Measurements from ENCODE around the gene SPAG16. TPM values are rescaled to one million over a fixed set of nuclear protein-coding genes. Genes with fewer than 3 reads are reported as not detected.

Gene SPAG16
- total RNA-seq, 2 donors from 2014 or later = 15.5 to 22.8 TPM

DNA sequence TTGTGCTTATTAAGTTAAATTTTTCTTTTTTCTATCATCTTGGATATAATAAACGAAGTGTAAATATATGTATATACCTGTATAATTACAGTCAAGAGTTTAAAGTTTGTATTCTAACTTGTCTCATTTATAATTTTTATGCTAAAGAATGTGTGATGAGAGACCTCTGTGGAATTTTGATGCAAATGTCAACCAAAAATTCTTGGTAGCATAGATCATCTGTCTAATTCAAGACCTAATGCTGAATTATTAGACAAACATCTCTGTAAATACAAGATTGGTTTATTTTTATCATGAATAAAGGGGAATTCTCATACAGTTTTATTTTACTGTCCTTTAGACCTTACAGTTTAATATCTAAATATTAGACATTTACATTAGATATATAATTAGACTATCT lies 977.4 kb downstream of the SPAG16 start:
- Histone ChIP-seq H3K27me3 (no peaks in the 10 kb centered on the region), H3K27ac (no peak overlapping the region), H3K4me1 (no peaks in the 10 kb centered on the region), H3K36me3 (replicated peaks in 1 of 2; ENCODE audit: insufficient read depth in 1 of 2, low read depth in 2 of 2) (no peaks in the 10 kb centered on the region), H3K4me3 (no peak overlapping the region), H3K9me3 (no peaks in the 10 kb centered on the region)
- WGBS, 2 donors = 48 to 59% methylated on average over 1 of the region's 1 CpG
- intact Hi-C loops (cut with DNase I) = no loop called here
- no peak for DNase-seq
- TF ChIP-seq, protein P1, sequence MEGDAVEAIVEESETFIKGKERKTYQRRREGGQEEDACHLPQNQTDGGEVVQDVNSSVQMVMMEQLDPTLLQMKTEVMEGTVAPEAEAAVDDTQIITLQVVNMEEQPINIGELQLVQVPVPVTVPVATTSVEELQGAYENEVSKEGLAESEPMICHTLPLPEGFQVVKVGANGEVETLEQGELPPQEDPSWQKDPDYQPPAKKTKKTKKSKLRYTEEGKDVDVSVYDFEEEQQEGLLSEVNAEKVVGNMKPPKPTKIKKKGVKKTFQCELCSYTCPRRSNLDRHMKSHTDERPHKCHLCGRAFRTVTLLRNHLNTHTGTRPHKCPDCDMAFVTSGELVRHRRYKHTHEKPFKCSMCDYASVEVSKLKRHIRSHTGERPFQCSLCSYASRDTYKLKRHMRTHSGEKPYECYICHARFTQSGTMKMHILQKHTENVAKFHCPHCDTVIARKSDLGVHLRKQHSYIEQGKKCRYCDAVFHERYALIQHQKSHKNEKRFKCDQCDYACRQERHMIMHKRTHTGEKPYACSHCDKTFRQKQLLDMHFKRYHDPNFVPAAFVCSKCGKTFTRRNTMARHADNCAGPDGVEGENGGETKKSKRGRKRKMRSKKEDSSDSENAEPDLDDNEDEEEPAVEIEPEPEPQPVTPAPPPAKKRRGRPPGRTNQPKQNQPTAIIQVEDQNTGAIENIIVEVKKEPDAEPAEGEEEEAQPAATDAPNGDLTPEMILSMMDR (IDR thresholded peaks at IDR 0.05) = no peak
- TF ChIP-seq POLR2A (IDR thresholded peaks at IDR 0.05) = no peak
- no peak for ATAC-seq

DNA sequence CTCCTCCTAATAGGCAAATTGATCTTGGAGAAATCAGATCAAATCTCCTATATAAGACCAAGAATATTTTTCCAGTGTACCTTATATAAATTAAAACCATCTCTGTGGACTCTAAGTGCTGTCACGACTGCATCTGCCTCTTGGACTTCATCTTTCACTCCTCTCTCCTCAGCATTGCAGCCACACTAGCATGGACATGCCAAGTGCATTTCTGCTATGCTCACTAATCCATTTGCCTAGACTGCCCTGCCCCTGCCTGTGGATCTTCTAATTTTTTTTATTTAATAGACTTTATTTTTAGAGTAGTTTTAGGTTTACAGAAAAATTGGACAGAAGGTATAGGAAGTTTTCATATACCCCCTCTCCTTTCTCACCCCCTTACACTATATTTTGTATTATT lies 979.9 kb downstream of the SPAG16 start:
- intact Hi-C loops (cut with DNase I) = no loop called here
- 37 to 57% methylated on average over 1 of the region's 1 CpG for WGBS, 2 donors

DNA sequence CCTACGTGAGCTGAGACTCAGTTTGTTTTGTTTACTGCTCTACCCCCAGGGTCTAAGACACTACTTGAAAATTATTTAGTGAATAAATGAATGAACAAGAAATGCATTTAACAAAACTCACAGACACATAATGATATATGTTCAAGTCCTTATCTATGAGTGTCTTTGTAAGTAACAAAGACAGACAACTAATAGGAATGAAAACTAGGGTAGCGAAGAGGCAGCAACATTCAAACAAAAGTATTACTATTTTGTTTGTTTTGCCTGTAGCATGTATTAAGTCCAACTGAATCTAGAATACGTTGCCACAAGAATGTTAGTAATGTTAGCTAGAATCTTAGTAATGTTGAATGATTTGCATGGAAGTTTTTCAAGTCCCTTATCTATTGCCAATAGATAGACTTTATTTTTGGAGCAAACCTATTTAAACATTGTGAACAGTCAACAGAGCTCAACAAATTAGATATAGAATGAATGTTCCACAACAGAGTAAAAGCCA lies 981.8 kb downstream of the SPAG16 start:
- no peaks in the 10 kb centered on the region for H3K36me3 ChIP-seq (replicated peaks in 1 of 2; ENCODE audit: insufficient read depth in 1 of 2, low read depth in 2 of 2)
- TF ChIP-seq POLR2A (IDR thresholded peaks at IDR 0.05) = no peak
- TF ChIP-seq, protein P1 (IDR thresholded peaks at IDR 0.05) = no peak
- H3K4me3 ChIP-seq = no peak overlapping the region
- no peak overlapping the region for H3K27ac ChIP-seq
- H3K4me1 ChIP-seq = no peaks in the 10 kb centered on the region
- ATAC-seq = no peak
- no peaks in the 10 kb centered on the region for H3K9me3 ChIP-seq
- intact Hi-C loops (cut with DNase I) = no loop called here
- DNase-seq = no peak
- H3K27me3 ChIP-seq = no peaks in the 10 kb centered on the region
- WGBS, 2 donors = 41 to 54% methylated on average over 3 of the region's 3 CpGs

More for the DNA sequence above, 979.9 kb downstream of the SPAG16 start:
- no peak for DNase-seq
- Histone ChIP-seq H3K4me1 (no peaks in the 10 kb centered on the region), H3K27ac (no peak overlapping the region), H3K9me3 (no peaks in the 10 kb centered on the region), H3K4me3 (no peak overlapping the region), H3K36me3 (replicated peaks in 1 of 2; ENCODE audit: insufficient read depth in 1 of 2, low read depth in 2 of 2) (no peaks in the 10 kb centered on the region), H3K27me3 (no peaks in the 10 kb centered on the region)
- no peak for TF ChIP-seq POLR2A (IDR thresholded peaks at IDR 0.05)
- TF ChIP-seq, protein P1 (IDR thresholded peaks at IDR 0.05) = no peak
- ATAC-seq = no peak

DNA sequence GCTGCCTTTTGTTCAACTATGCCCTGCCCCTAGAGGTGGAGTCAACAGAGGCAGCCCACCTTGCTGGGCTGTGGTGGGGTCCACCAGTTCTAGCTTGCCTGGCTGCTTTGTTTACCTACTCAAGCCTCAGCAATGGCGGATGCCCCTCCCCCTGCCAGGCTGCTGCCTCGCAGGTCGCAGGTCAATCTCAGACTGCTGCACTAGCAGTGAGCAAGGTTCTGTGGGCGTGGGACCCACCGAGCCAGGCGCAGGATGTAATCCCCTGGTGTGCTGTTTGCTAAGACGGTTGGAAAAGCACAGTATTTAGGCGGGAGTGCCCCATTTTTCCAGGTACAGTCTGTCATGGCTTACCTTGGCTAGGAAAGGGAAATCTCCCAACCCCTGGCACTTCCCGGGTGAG lies 993.6 kb downstream of the SPAG16 start:
- WGBS, 2 donors = 74% methylated on average over 8 of the region's 9 CpGs; no CpG with 5 or more reads in 1 of the 2 donors
- Histone ChIP-seq H3K4me3 (no peak overlapping the region), H3K9me3 (no peaks in the 10 kb centered on the region), H3K36me3 (replicated peaks in 1 of 2; ENCODE audit: insufficient read depth in 1 of 2, low read depth in 2 of 2) (no peaks in the 10 kb centered on the region), H3K27ac (no peak overlapping the region), H3K27me3 (no peaks in the 10 kb centered on the region), H3K4me1 (no peaks in the 10 kb centered on the region)
- TF ChIP-seq POLR2A (IDR thresholded peaks at IDR 0.05) = no peak
- TF ChIP-seq, protein P1 (IDR thresholded peaks at IDR 0.05) = no peak
- intact Hi-C loops (cut with DNase I) = no loop called here
- ATAC-seq (no peak), DNase-seq (no peak)

DNA sequence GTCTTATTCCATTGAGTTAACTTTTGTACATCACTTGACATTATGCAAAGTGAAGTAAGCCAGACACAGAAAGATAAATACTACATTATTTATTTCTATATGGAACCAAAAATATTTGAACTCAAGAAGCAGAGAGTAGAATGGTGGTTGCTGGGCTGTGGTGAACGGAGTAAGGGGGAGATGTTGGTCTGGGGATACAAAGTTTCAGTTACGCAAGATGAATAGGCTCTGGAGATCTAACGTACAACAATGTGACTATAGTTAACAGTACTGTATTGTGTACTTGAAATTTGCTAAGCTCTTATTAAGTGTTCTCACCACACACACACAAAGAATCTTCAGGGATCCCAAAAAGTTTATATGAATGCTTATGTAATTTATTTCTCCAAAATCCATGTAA lies 1001.7 kb downstream of the SPAG16 start:
- H3K27ac ChIP-seq = no peak overlapping the region
- intact Hi-C loops (cut with DNase I) = no loop called here
- WGBS, 2 donors = 30 to 44% methylated on average over 3 of the region's 3 CpGs

More for the DNA sequence above, 1001.7 kb downstream of the SPAG16 start:
- no peaks in the 10 kb centered on the region for H3K36me3 ChIP-seq (replicated peaks in 1 of 2; ENCODE audit: insufficient read depth in 1 of 2, low read depth in 2 of 2)
- no peaks in the 10 kb centered on the region for H3K4me1 ChIP-seq
- TF ChIP-seq, protein P1 (IDR thresholded peaks at IDR 0.05) = no peak
- no peak for TF ChIP-seq POLR2A (IDR thresholded peaks at IDR 0.05)
- ATAC-seq (no peak), DNase-seq (no peak)
- H3K4me3 ChIP-seq = no peak overlapping the region
- H3K27me3 ChIP-seq = no peaks in the 10 kb centered on the region
- no peaks in the 10 kb centered on the region for H3K9me3 ChIP-seq

Measured in body of pancreas (tissue), 4 donors.